Left cardiac atrium (tissue), 4 donors: ENCODE data around the gene RBM38. TPM values are rescaled to one million over a fixed set of nuclear protein-coding genes. Genes with fewer than 3 reads are reported as not detected.

Experiments used
- ATAC-seq, 2 donors: fragments of 200-7000 bp; cut with Tn5 transposase; one replicate each; pipeline ENCODE4 v1.9.1; 2020; ENCODE audit warnings: mild to moderate bottlenecking in 2 of 2, moderate library complexity in 2 of 2
- DNase-seq: peaks from one replicate; pipeline ENCODE4 v3.0.0-alpha.2; 2020
- intact Hi-C, 2 donors: fragments of 100-400 bp; cut with DNase I; formaldehyde crosslinking; loops; one replicate each; pipeline versions ENCODE4 v1.14.1 to v1.15.1; 2022 to 2023
- total RNA-seq, 2 donors: library from RNA; stranded (reverse); fragmentation: NEBNext Ultra II Directional; extraction: Animal tissue kit (Norgen Biotek cat#: 25700); gene quantifications; one replicate each; pipeline ENCODE4 v1.2.1, GENCODE V29; 2021
- donor health status: DM: no; HTN: yes; CAD: no.
- donor health status: DM: no; HTN: yes; CAD: no; lungs with severe emphysema.
- donor health status: DM: yes; HTN: yes; CAD: no.
- donor health status: Dilated cardiomyopathy.

Gene RBM38
- total RNA-seq, 2 donors from 2014 or later = 78.6 to 101 TPM

GRCh38 chr20:57386762-57387161, 4.4 kb upstream of the RBM38 start:
- intact Hi-C loops = loop anchor here in 1 of 2 donors (10.0 kb wide), 1 partner anchor 208 kb away; no protein-coding TSS in a partner anchor
- no peak for ATAC-seq
- no peak for DNase-seq

GRCh38 chr20:57387463-57387862, 3.7 kb upstream of the RBM38 start:
- intact Hi-C loops = loop anchor here in 1 of 2 donors (10.0 kb wide), 1 partner anchor 207 kb away; no protein-coding TSS in a partner anchor
- ATAC-seq = no peak
- DNase-seq = no peak

GRCh38 chr20:57387945-57388371, 3.2 kb upstream of the RBM38 start:
- ATAC-seq = no peak
- intact Hi-C loops = loop anchor here in 1 of 2 donors (10.0 kb wide), 1 partner anchor 207 kb away; no protein-coding TSS in a partner anchor
- DNase-seq = no peak

- ATAC-seq (peak; percentile 75 to 84), DNase-seq (peak; percentile 87)
- intact Hi-C loops = loop anchor here in 1 of 2 donors (10.0 kb wide), 1 partner anchor 206 kb away; no protein-coding TSS in a partner anchor
Measured at GRCh38 chr20:57388953-57389694, 2.1 kb upstream of the RBM38 start.

- intact Hi-C loops = loop anchor here (5.0 to 10.0 kb wide), 2 partner anchors 102 to 205 kb away; no protein-coding TSS in a partner anchor
- ATAC-seq = peak in 1 of 2 donors; percentile 5
Measured at GRCh38 chr20:57389695-57390603, 1.2 kb upstream of the RBM38 start.

GRCh38 chr20:57391439-57392301, 474 bp downstream of the RBM38 start:
- intact Hi-C loops = loop anchor here in 1 of 2 donors (5.0 kb wide), 1 partner anchor 101 kb away; no protein-coding TSS in a partner anchor
- no peak for ATAC-seq
- no peak for DNase-seq

More at GRCh38 chr20:57389695-57390603, 1.2 kb upstream of the RBM38 start:
- DNase-seq = no peak

- intact Hi-C loops = loop anchor here in 1 of 2 donors (5.0 kb wide), 1 partner anchor 100 kb away; no protein-coding TSS in a partner anchor
- DNase-seq = peak; percentile 69
Measured at GRCh38 chr20:57392512-57393271, 1.5 kb downstream of the RBM38 start.

GRCh38 chr20:57393321-57394120, 2.3 kb downstream of the RBM38 start:
- ATAC-seq = no peak
- DNase-seq = no peak
- intact Hi-C loops = loop anchor here in 1 of 2 donors (5.0 kb wide), 1 partner anchor 99 kb away; no protein-coding TSS in a partner anchor

More at GRCh38 chr20:57392512-57393271, 1.5 kb downstream of the RBM38 start:
- ATAC-seq = peak; percentile 4 to 17

- DNase-seq (peak; percentile 22), ATAC-seq (no peak)
- intact Hi-C loops = loop anchor here (5.0 kb wide), 2 partner anchors 43 to 98 kb away; no protein-coding TSS in a partner anchor
Measured at GRCh38 chr20:57394121-57395082, 3.2 kb downstream of the RBM38 start.

GRCh38 chr20:57395111-57395966, 4.1 kb downstream of the RBM38 start:
- intact Hi-C loops = loop anchor here (5.0 kb wide), 2 partner anchors 42 to 97 kb away; no protein-coding TSS in a partner anchor
- DNase-seq (peak; percentile 78), ATAC-seq (peak; percentile 45 to 56)

- DNase-seq = peak; percentile 23
- intact Hi-C loops = loop anchor here (5.0 kb wide), 2 partner anchors 41 to 96 kb away; no protein-coding TSS in a partner anchor
- no peak for ATAC-seq
Measured at GRCh38 chr20:57396212-57396983, 5.2 kb downstream of the RBM38 start.

- peak; percentile 14 for DNase-seq
- no peak for ATAC-seq
- intact Hi-C loops = loop anchor here (5.0 kb wide), 2 partner anchors 40 to 95 kb away; no protein-coding TSS in a partner anchor
Measured at GRCh38 chr20:57396984-57397692, 5.9 kb downstream of the RBM38 start.

GRCh38 chr20:57397693-57398108, 6.5 kb downstream of the RBM38 start:
- ATAC-seq (no peak), DNase-seq (peak; percentile 26)
- intact Hi-C loops = loop anchor here (5.0 kb wide), 2 partner anchors 40 to 95 kb away; no protein-coding TSS in a partner anchor
